ENCODE data around the gene LAMB4. TPM values are rescaled to one million over a fixed set of nuclear protein-coding genes. Genes with fewer than 3 reads are reported as not detected.

The LAMB4 gene
- polyA plus RNA-seq, 1 experiment: 0.33 TPM

- no peak for TF ChIP-seq CTCF (IDR thresholded peaks at IDR 0.05; ENCODE audit: low read depth, low read length)
- peak overlapping the region; percentile 50 for H3K4me3 ChIP-seq (ENCODE audit: low read depth, low read length)
Observed at GRCh38 chr7:108167460-108167859, 37.3 kb upstream of the LAMB4 start.

GRCh38 chr7:108166687-108167086 is 36.5 kb upstream of the LAMB4 start:
- ChIA-PET CTCF (interaction anchor here (1.1 to 2.1 kb wide), 2 partner anchors 15 to 331 kb away, joined by 4 to 12 read pairs; no protein-coding TSS in a partner anchor), POLR2A (no interaction called here)
- no peak for DNase-seq (ENCODE audit: low read depth, low spot score)
- Histone ChIP-seq H3K27ac (ENCODE audit: low read depth, low read length) (no peak overlapping the region), H3K27me3 (ENCODE audit: control insufficient read depth, insufficient read depth, low read length) (no peaks in the 10 kb centered on the region), H3K9me3 (ENCODE audit: control insufficient read depth, insufficient read depth, low read length) (no peaks in the 10 kb centered on the region), H3K4me3 (ENCODE audit: low read depth, low read length) (no peak overlapping the region)
- no peak for TF ChIP-seq CTCF (IDR thresholded peaks at IDR 0.05; ENCODE audit: low read depth, low read length)

More at GRCh38 chr7:108167460-108167859, 37.3 kb upstream of the LAMB4 start:
- ChIA-PET POLR2A (no interaction called here), CTCF (interaction anchor here (1.1 to 2.1 kb wide), 2 partner anchors 14 to 330 kb away, joined by 4 to 12 read pairs; no protein-coding TSS in a partner anchor)
- Histone ChIP-seq H3K27me3 (ENCODE audit: control insufficient read depth, insufficient read depth, low read length) (no peaks in the 10 kb centered on the region), H3K9me3 (ENCODE audit: control insufficient read depth, insufficient read depth, low read length) (no peaks in the 10 kb centered on the region), H3K27ac (ENCODE audit: low read depth, low read length) (no peak overlapping the region)
- no peak for DNase-seq (ENCODE audit: low read depth, low spot score)

- Histone ChIP-seq H3K27me3 (ENCODE audit: control insufficient read depth, insufficient read depth, low read length) (no peaks in the 10 kb centered on the region), H3K4me3 (ENCODE audit: low read depth, low read length) (no peak overlapping the region), H3K27ac (ENCODE audit: low read depth, low read length) (no peak overlapping the region), H3K9me3 (ENCODE audit: control insufficient read depth, insufficient read depth, low read length) (no peaks in the 10 kb centered on the region)
- no peak for TF ChIP-seq CTCF (IDR thresholded peaks at IDR 0.05; ENCODE audit: low read depth, low read length)
- CTCF ChIA-PET: interaction anchor here (1.0 to 2.1 kb wide), 2 partner anchors 16 to 332 kb away, joined by 4 to 12 read pairs; no protein-coding TSS in a partner anchor
- POLR2A ChIA-PET: no interaction called here
- DNase-seq (ENCODE audit: low read depth, low spot score): no peak
Observed at GRCh38 chr7:108165723-108166122, 35.6 kb upstream of the LAMB4 start.

- CTCF ChIA-PET: interaction anchor here (0.8 to 1.0 kb wide), 2 partner anchors 16 to 286 kb away, joined by 3 to 4 read pairs; no protein-coding TSS in a partner anchor
- H3K27ac ChIP-seq (ENCODE audit: low read depth, low read length): no peak overlapping the region
- H3K4me3 ChIP-seq (ENCODE audit: low read depth, low read length): no peak overlapping the region
- TF ChIP-seq CTCF (IDR thresholded peaks at IDR 0.05; ENCODE audit: low read depth, low read length): no peak
- DNase-seq (ENCODE audit: low read depth, low spot score): no peak
- no peaks in the 10 kb centered on the region for H3K9me3 ChIP-seq (ENCODE audit: control insufficient read depth, insufficient read depth, low read length)
- no peaks in the 10 kb centered on the region for H3K27me3 ChIP-seq (ENCODE audit: control insufficient read depth, insufficient read depth, low read length)
- POLR2A ChIA-PET: no interaction called here
Observed at GRCh38 chr7:108164946-108165345, 34.8 kb upstream of the LAMB4 start.

GRCh38 chr7:108164342-108164741 is 34.2 kb upstream of the LAMB4 start:
- ChIA-PET POLR2A (no interaction called here), CTCF (no interaction called here)
- no peak overlapping the region for H3K4me3 ChIP-seq (ENCODE audit: low read depth, low read length)
- TF ChIP-seq CTCF (IDR thresholded peaks at IDR 0.05; ENCODE audit: low read depth, low read length): no peak
- no peak for DNase-seq (ENCODE audit: low read depth, low spot score)
- H3K9me3 ChIP-seq (ENCODE audit: control insufficient read depth, insufficient read depth, low read length): no peaks in the 10 kb centered on the region
- H3K27ac ChIP-seq (ENCODE audit: low read depth, low read length): no peak overlapping the region
- H3K27me3 ChIP-seq (ENCODE audit: control insufficient read depth, insufficient read depth, low read length): no peaks in the 10 kb centered on the region
